B cell (primary cell): ENCODE results near the gene OGDH.

ENCODE experiments used
- CTCF ChIP-seq: fragments of 200-600 bp; IDR thresholded peaks from one replicate; pipeline ENCODE4 v1.8.0; 2022; ENCODE audit warnings: antibody characterized with exemption, mild to moderate bottlenecking
- EZH2 ChIP-seq: IDR thresholded peaks from 2 replicates; pipeline ENCODE4 v1.6.1; 2012; ENCODE audit warnings: borderline replicate concordance, low read depth, mild to moderate bottlenecking, moderate library complexity, low read length; ENCODE audit not compliant: insufficient read depth, poor library complexity, severe bottlenecking

- TF ChIP-seq CTCF (no peak), EZH2 (no peak)
These were observed 151.3 kb downstream of the OGDH start for GRCh38 chr7:44757739-44758138.
